Caco-2 (cell line): ENCODE results near the gene KRT33A. TPM values are rescaled to one million over a fixed set of nuclear protein-coding genes. Genes with fewer than 3 reads are reported as not detected.

Source experiments
- BruUV-seq: library from RNA; stranded (reverse); fragments of 400-500 nt; replicated peaks from 2 replicates; lab custom pipeline; 2021; lab: Mats Ljungman, UMichigan
- CTCF ChIA-PET: fragments of 300-600 bp; sonication (Branson Sonifier 250); formaldehyde crosslinking; loops from one replicate; lab custom pipeline; 2022; ENCODE audit warnings: antibody characterized with exemption; lab: Charles Lee
- POLR2A ChIA-PET: fragments of 300-600 bp; sonication (Branson Sonifier 250); formaldehyde crosslinking; loops from one replicate; lab custom pipeline; 2022; ENCODE audit warnings: antibody characterized with exemption; lab: Charles Lee
- DNase-seq, 2 experiments: peaks; one replicate each; pipeline versions ENCODE4 v3.0.0 to v3.0.0-alpha.2; 2020 to 2022
- H3K27me3 ChIP-seq: replicated peaks from 2 replicates; pipeline ENCODE4 v1.6.0; 2011; ENCODE audit warnings: low read length; ENCODE audit not compliant: control insufficient read depth, insufficient read depth
- H3K36me3 ChIP-seq: 2 replicates; pipeline ENCODE4 v1.5.1; 2011; ENCODE audit warnings: low read length; ENCODE audit not compliant: control insufficient read depth, insufficient read depth
- H3K4me1 ChIP-seq: fragments of 250-450 bp; sonication (Bioruptor Pico); 2 replicates; pipeline ENCODE4 v1.5.1; 2020; ENCODE audit warnings: mild to moderate bottlenecking
- H3K4me3 ChIP-seq: 2 replicates; pipeline ENCODE4 v1.5.1; 2011; ENCODE audit warnings: low read depth, mild to moderate bottlenecking, control low read depth, low read length
- H3K9me3 ChIP-seq: fragments of 250-450 bp; sonication (Bioruptor Pico); 2 replicates; pipeline ENCODE4 v1.5.1; 2020; ENCODE audit warnings: mild to moderate bottlenecking, moderate library complexity
- H3K27ac Mint-ChIP-seq: one replicate; pipeline ENCODE4 v1.8.0; 2022; ENCODE audit warnings: mixed read lengths; ENCODE audit not compliant: unreplicated experiment
- H3K27me3 Mint-ChIP-seq: one replicate; pipeline ENCODE4 v1.8.0; 2022; ENCODE audit warnings: mixed read lengths; ENCODE audit not compliant: insufficient read depth, unreplicated experiment
- H3K36me3 Mint-ChIP-seq: one replicate; pipeline ENCODE4 v1.8.0; 2022; ENCODE audit warnings: mild to moderate bottlenecking, mixed read lengths; ENCODE audit not compliant: insufficient read depth, unreplicated experiment
- H3K4me1 Mint-ChIP-seq: one replicate; pipeline ENCODE4 v1.8.0; 2022; ENCODE audit warnings: low read depth, mixed read lengths; ENCODE audit not compliant: unreplicated experiment
- H3K4me3 Mint-ChIP-seq: one replicate; pipeline ENCODE4 v1.8.0; 2022; ENCODE audit warnings: mild to moderate bottlenecking, moderate library complexity, mixed read lengths; ENCODE audit not compliant: unreplicated experiment
- H3K9me3 Mint-ChIP-seq: one replicate; pipeline ENCODE4 v1.8.0; 2022; ENCODE audit warnings: mixed read lengths; ENCODE audit not compliant: unreplicated experiment
- CTCF ChIP-seq, 2 experiments: fragments of 200-600 bp in 1 of 2; IDR thresholded peaks; 1 replicate in 1 of 2; 2 replicates in 1 of 2; pipeline versions ENCODE4 v1.5.1 to v1.8.0; 2011 to 2022; ENCODE audit warnings: antibody characterized with exemption in 1 of 2, control low read depth in 1 of 2, inconsistent platforms in 1 of 2, low read depth in 1 of 2, low read length in 1 of 2, mild to moderate bottlenecking in 1 of 2, moderate library complexity in 1 of 2; ENCODE audit not compliant: insufficient read depth in 1 of 2, severe bottlenecking in 1 of 2, unreplicated experiment in 1 of 2
- intact Hi-C: fragments of 100-400 bp; cut with micrococcal nuclease; formaldehyde crosslinking; loops from one replicate; pipeline ENCODE4 v1.10.0; 2022; ENCODE audit not compliant: unreplicated experiment
- total RNA-seq: library from RNA; stranded (reverse); gene quantifications from 2 replicates; pipeline ENCODE4 v1.2.3, GENCODE V29; 2022

KRT33A gene
- total RNA-seq, 1 experiment from 2014 or later: not detected

GRCh38 chr17:41318231-41318630 lies 32.4 kb downstream of the KRT33A start:
- H3K9me3 ChIP-seq: peaks cover 13% of the 10 kb centered on the region
- Mint-ChIP-seq H3K36me3 (no peaks in the 10 kb centered on the region), H3K4me1 (peaks cover 10% of the 10 kb centered on the region), H3K9me3 (peaks cover 22% of the 10 kb centered on the region), H3K27ac (no peak overlapping the region), H3K4me3 (no peak overlapping the region), H3K27me3 (no peaks in the 10 kb centered on the region)
- no peak for DNase-seq
- no peaks in the 10 kb centered on the region for H3K36me3 ChIP-seq
- TF ChIP-seq CTCF (IDR thresholded peaks at IDR 0.05; ENCODE audit: insufficient read depth in 1 of 2, low read depth in 1 of 2, low read length in 1 of 2, severe bottlenecking in 1 of 2, unreplicated experiment in 1 of 2): no peak
- ChIA-PET POLR2A (no interaction called here), CTCF (no interaction called here)
- H3K27me3 ChIP-seq: no peaks in the 10 kb centered on the region
- intact Hi-C loops: no loop called here
- H3K4me3 ChIP-seq: no peak overlapping the region
- peaks cover 4% of the 10 kb centered on the region; the same call in 1 of the 2 replicates for H3K4me1 ChIP-seq
- no TSS peak for BruUV-seq

GRCh38 chr17:41315814-41316445 lies 34.7 kb downstream of the KRT33A start:
- no peaks in the 10 kb centered on the region for H3K36me3 Mint-ChIP-seq
- H3K9me3 Mint-ChIP-seq: peaks cover 20% of the 10 kb centered on the region
- intact Hi-C loops: no loop called here
- TF ChIP-seq CTCF (IDR thresholded peaks at IDR 0.05; ENCODE audit: insufficient read depth in 1 of 2, low read depth in 1 of 2, low read length in 1 of 2, severe bottlenecking in 1 of 2, unreplicated experiment in 1 of 2): no peak
- Histone ChIP-seq H3K4me3 (no peak overlapping the region), H3K9me3 (peaks cover 13% of the 10 kb centered on the region), H3K4me1 (no peaks in the 10 kb centered on the region), H3K27me3 (no peaks in the 10 kb centered on the region), H3K36me3 (no peaks in the 10 kb centered on the region)
- no peak for DNase-seq
- no TSS peak for BruUV-seq
- H3K4me1 Mint-ChIP-seq: no peaks in the 10 kb centered on the region
- no peak overlapping the region for H3K4me3 Mint-ChIP-seq
- no peaks in the 10 kb centered on the region for H3K27me3 Mint-ChIP-seq
- no peak overlapping the region for H3K27ac Mint-ChIP-seq
- POLR2A ChIA-PET: no interaction called here
- CTCF ChIA-PET: interaction anchor here (0.6 kb wide), 1 partner anchor 26 kb away, joined by 3 read pairs; no protein-coding TSS in a partner anchor

- Mint-ChIP-seq H3K36me3 (no peaks in the 10 kb centered on the region), H3K27ac (no peak within 1 kb of the TSS), H3K27me3 (no peaks in the 10 kb centered on the region), H3K4me1 (no peaks in the 10 kb centered on the region), H3K4me3 (no peak within 1 kb of the TSS), H3K9me3 (peaks cover 14% of the 10 kb centered on the region)
- no peak for TF ChIP-seq CTCF (IDR thresholded peaks at IDR 0.05; ENCODE audit: insufficient read depth in 1 of 2, low read depth in 1 of 2, low read length in 1 of 2, severe bottlenecking in 1 of 2, unreplicated experiment in 1 of 2)
- POLR2A ChIA-PET: no interaction called here
- Histone ChIP-seq H3K36me3 (no peaks in the 10 kb centered on the region), H3K27me3 (no peaks in the 10 kb centered on the region), H3K4me1 (no peaks in the 10 kb centered on the region), H3K4me3 (no peak within 1 kb of the TSS), H3K9me3 (peaks cover 13% of the 10 kb centered on the region)
- intact Hi-C loops: no loop called here
- no peak for DNase-seq
- CTCF ChIA-PET: interaction anchor here (0.5 kb wide), 1 partner anchor 416 kb away, joined by 3 read pairs; no protein-coding TSS in a partner anchor
- no TSS peak for BruUV-seq
Measured at GRCh38 chr17:41315204-41315794, 35.3 kb downstream of the KRT33A start, which contains the start of gene KRTAP17-1. Gene KRTAP17-1 (minus strand): TSS chr17:41315710. CDS start chr17:41315650, 60 bp downstream.
